Measurements from ENCODE around the gene LRRC18.

The LRRC18 gene

GRCh38 chr10:48958598-48959190 lies 19.1 kb upstream of the LRRC18 start:
- H3K27ac ChIP-seq, result no peak overlapping the region
- TF ChIP-seq, protein P1, sequence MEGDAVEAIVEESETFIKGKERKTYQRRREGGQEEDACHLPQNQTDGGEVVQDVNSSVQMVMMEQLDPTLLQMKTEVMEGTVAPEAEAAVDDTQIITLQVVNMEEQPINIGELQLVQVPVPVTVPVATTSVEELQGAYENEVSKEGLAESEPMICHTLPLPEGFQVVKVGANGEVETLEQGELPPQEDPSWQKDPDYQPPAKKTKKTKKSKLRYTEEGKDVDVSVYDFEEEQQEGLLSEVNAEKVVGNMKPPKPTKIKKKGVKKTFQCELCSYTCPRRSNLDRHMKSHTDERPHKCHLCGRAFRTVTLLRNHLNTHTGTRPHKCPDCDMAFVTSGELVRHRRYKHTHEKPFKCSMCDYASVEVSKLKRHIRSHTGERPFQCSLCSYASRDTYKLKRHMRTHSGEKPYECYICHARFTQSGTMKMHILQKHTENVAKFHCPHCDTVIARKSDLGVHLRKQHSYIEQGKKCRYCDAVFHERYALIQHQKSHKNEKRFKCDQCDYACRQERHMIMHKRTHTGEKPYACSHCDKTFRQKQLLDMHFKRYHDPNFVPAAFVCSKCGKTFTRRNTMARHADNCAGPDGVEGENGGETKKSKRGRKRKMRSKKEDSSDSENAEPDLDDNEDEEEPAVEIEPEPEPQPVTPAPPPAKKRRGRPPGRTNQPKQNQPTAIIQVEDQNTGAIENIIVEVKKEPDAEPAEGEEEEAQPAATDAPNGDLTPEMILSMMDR (conservative IDR thresholded peaks at IDR 0.05), result no peak

GRCh38 chr10:48957361-48958151 lies 17.9 kb upstream of the LRRC18 start:
- no peak overlapping the region for H3K27ac ChIP-seq
- TF ChIP-seq, protein P1 (conservative IDR thresholded peaks at IDR 0.05), result no peak

- TF ChIP-seq, protein P1 (conservative IDR thresholded peaks at IDR 0.05), result no peak
- no peak overlapping the region for H3K27ac ChIP-seq
Observed at GRCh38 chr10:48951707-48952106, 12.1 kb upstream of the LRRC18 start.

GRCh38 chr10:48948470-48949037 lies 8.9 kb upstream of the LRRC18 start:
- TF ChIP-seq, protein P1 (conservative IDR thresholded peaks at IDR 0.05), result no peak
- no peak overlapping the region for H3K27ac ChIP-seq

GRCh38 chr10:48947690-48948469 lies 8.2 kb upstream of the LRRC18 start:
- TF ChIP-seq, protein P1 (conservative IDR thresholded peaks at IDR 0.05), result no peak
- H3K27ac ChIP-seq, result no peak overlapping the region

DNA sequence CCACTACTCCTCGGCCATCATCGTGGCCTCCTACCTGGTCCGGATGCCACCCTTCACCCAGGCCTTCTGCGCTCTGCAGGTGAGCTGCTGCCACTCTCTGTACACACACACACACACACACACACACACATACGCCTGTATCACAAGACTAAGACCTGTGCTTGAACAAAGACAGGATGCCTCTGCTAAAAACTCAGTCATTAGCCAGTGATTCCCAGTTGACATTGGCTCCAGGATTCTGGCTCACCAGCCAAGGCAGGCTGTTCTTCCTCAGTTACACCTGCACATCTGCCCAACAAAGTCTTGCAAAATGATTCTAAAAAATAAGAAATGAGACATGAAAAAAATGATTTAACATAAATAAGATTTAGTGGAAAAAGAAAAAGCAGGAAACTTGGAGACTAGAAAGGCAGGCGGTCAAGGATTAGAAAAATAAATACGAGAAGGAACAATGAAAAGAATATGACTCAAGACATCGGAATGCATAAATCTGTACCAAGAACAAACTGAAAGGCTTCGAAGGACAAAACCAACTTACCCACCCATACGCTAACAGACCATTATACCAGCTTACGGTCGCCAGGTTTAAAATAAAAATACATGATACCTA lies 7.4 kb upstream of the LRRC18 start:
- TF ChIP-seq, protein P1 (conservative IDR thresholded peaks at IDR 0.05), result no peak
- H3K27ac ChIP-seq, result no peak overlapping the region
